ENCODE measurements around the gene MRS2.
"Not testable (repeated sequence)": the region's sequence is repeated elsewhere in the genome, so short reads cannot be mapped to it uniquely, and the experiment has no call there.

The MRS2 gene

GRCh38 chr6:24414531-24414930, 11.8 kb downstream of the MRS2 start:
- not testable (repeated sequence) for H2BK12ac ChIP-seq (ENCODE audit: low read length in 2 of 2); H3K27ac ChIP-seq (ENCODE audit: low read length, poor library complexity, severe bottlenecking); H3K9ac ChIP-seq (ENCODE audit: low read length); H3K4me1 ChIP-seq (ENCODE audit: control insufficient read depth, insufficient read depth, low read depth, low read length); H3K23ac ChIP-seq (ENCODE audit: low read length in 2 of 2); H3K4me2 ChIP-seq (ENCODE audit: low read length, poor library complexity, severe bottlenecking); H3K14ac ChIP-seq (ENCODE audit: low read length in 2 of 2); H3K9me3 ChIP-seq (ENCODE audit: control insufficient read depth, low read length); H2BK5ac ChIP-seq (ENCODE audit: low read depth, low read length, poor library complexity, severe bottlenecking); H2AK5ac ChIP-seq (ENCODE audit: low read length, severe bottlenecking); H2AFZ ChIP-seq (ENCODE audit: low read depth, low read length); H3K4me3 ChIP-seq (ENCODE audit: insufficient read depth in 1 of 2, low read depth in 1 of 2, low read length in 2 of 2); DNase-seq; H4K91ac ChIP-seq (ENCODE audit: low read length); H2BK15ac ChIP-seq (ENCODE audit: low read depth, poor library complexity, severe bottlenecking); H4K8ac ChIP-seq (ENCODE audit: low read length); H3K79me1 ChIP-seq (replicated peaks; ENCODE audit: low read length, poor library complexity, severe bottlenecking); H3K27me3 ChIP-seq (ENCODE audit: control insufficient read depth in 1 of 2, insufficient read depth in 1 of 2, low read length in 2 of 2); H3K18ac ChIP-seq (ENCODE audit: low read depth in 1 of 2, low read length in 2 of 2); H3K4ac ChIP-seq (ENCODE audit: low read depth in 1 of 2, low read length in 2 of 2); H2BK120ac ChIP-seq (ENCODE audit: low read depth, low read length)
- peaks cover 27 to 84% of the 10 kb centered on the region in 2 experiments for H3K36me3 ChIP-seq (ENCODE audit: control insufficient read depth in 1 of 2, insufficient read depth in 2 of 2, low read depth in 1 of 2, low read length in 2 of 2)
- 97% methylated on average over 9 of the region's 15 CpGs for WGBS

GRCh38 chr6:24415753-24416152, 13.0 kb downstream of the MRS2 start:
- H2BK120ac ChIP-seq (ENCODE audit: low read depth, low read length): no peak overlapping the region
- peaks cover 5% of the 10 kb centered on the region for H3K4me1 ChIP-seq (ENCODE audit: control insufficient read depth, insufficient read depth, low read depth, low read length)
- no peak overlapping the region for H2BK15ac ChIP-seq (ENCODE audit: low read depth, poor library complexity, severe bottlenecking)
- H3K14ac ChIP-seq (ENCODE audit: low read length in 2 of 2): no peak overlapping the region
- H3K18ac ChIP-seq (ENCODE audit: low read depth in 1 of 2, low read length in 2 of 2): no peak overlapping the region
- no peak overlapping the region for H3K4me2 ChIP-seq (ENCODE audit: low read length, poor library complexity, severe bottlenecking)
- H3K9ac ChIP-seq (ENCODE audit: low read length): no peak overlapping the region
- peaks cover 37 to 85% of the 10 kb centered on the region in 2 experiments for H3K36me3 ChIP-seq (ENCODE audit: control insufficient read depth in 1 of 2, insufficient read depth in 2 of 2, low read depth in 1 of 2, low read length in 2 of 2)
- H2BK5ac ChIP-seq (ENCODE audit: low read depth, low read length, poor library complexity, severe bottlenecking): no peak overlapping the region
- no peak overlapping the region for H3K23ac ChIP-seq (ENCODE audit: low read length in 2 of 2)
- no peak overlapping the region for H4K91ac ChIP-seq (ENCODE audit: low read length)
- 61% methylated on average over 2 of the region's 4 CpGs for WGBS
- DNase-seq: no peak
- H3K27me3 ChIP-seq (ENCODE audit: control insufficient read depth in 1 of 2, insufficient read depth in 1 of 2, low read length in 2 of 2): no peaks in the 10 kb centered on the region
- H3K27ac ChIP-seq (ENCODE audit: low read length, poor library complexity, severe bottlenecking): peak overlapping the region; percentile 54
- H3K79me1 ChIP-seq (replicated peaks; ENCODE audit: low read length, poor library complexity, severe bottlenecking): peaks cover 3% of the 10 kb centered on the region
- H2AFZ ChIP-seq (ENCODE audit: low read depth, low read length): no peak overlapping the region
- H3K9me3 ChIP-seq (ENCODE audit: control insufficient read depth, low read length): no peaks in the 10 kb centered on the region
- H4K8ac ChIP-seq (ENCODE audit: low read length): no peak overlapping the region
- H3K4me3 ChIP-seq (ENCODE audit: insufficient read depth in 1 of 2, low read depth in 1 of 2, low read length in 2 of 2): no peak overlapping the region
- H2BK12ac ChIP-seq (ENCODE audit: low read length in 2 of 2): no peak overlapping the region
- H3K4ac ChIP-seq (ENCODE audit: low read depth in 1 of 2, low read length in 2 of 2): no peak overlapping the region
- H2AK5ac ChIP-seq (ENCODE audit: low read length, severe bottlenecking): no peak overlapping the region

- Histone ChIP-seq H3K23ac (ENCODE audit: low read length in 2 of 2) (no peak overlapping the region), H2AFZ (ENCODE audit: low read depth, low read length) (no peak overlapping the region), H3K79me1 (replicated peaks; ENCODE audit: low read length, poor library complexity, severe bottlenecking) (peaks cover 9% of the 10 kb centered on the region), H2BK12ac (ENCODE audit: low read length in 2 of 2) (no peak overlapping the region), H3K9me3 (ENCODE audit: control insufficient read depth, low read length) (no peaks in the 10 kb centered on the region), H3K4me1 (ENCODE audit: control insufficient read depth, insufficient read depth, low read depth, low read length) (peaks cover 3% of the 10 kb centered on the region), H3K18ac (ENCODE audit: low read depth in 1 of 2, low read length in 2 of 2) (no peak overlapping the region), H3K9ac (ENCODE audit: low read length) (no peak overlapping the region), H3K4me2 (ENCODE audit: low read length, poor library complexity, severe bottlenecking) (no peak overlapping the region), H3K14ac (ENCODE audit: low read length in 2 of 2) (no peak overlapping the region), H4K8ac (ENCODE audit: low read length) (no peak overlapping the region), H2BK5ac (ENCODE audit: low read depth, low read length, poor library complexity, severe bottlenecking) (no peak overlapping the region), H2AK5ac (ENCODE audit: low read length, severe bottlenecking) (no peak overlapping the region), H3K36me3 (ENCODE audit: control insufficient read depth in 1 of 2, insufficient read depth in 2 of 2, low read depth in 1 of 2, low read length in 2 of 2) (peaks cover 34 to 98% of the 10 kb centered on the region in 2 experiments), H3K27me3 (ENCODE audit: control insufficient read depth in 1 of 2, insufficient read depth in 1 of 2, low read length in 2 of 2) (no peaks in the 10 kb centered on the region), H3K27ac (ENCODE audit: low read length, poor library complexity, severe bottlenecking) (peak overlapping the region; percentile 53), H2BK120ac (ENCODE audit: low read depth, low read length) (no peak overlapping the region), H4K91ac (ENCODE audit: low read length) (no peak overlapping the region), H2BK15ac (ENCODE audit: low read depth, poor library complexity, severe bottlenecking) (no peak overlapping the region), H3K4me3 (ENCODE audit: insufficient read depth in 1 of 2, low read depth in 1 of 2, low read length in 2 of 2) (no peak overlapping the region), H3K4ac (ENCODE audit: low read depth in 1 of 2, low read length in 2 of 2) (no peak overlapping the region)
- DNase-seq: no peak
Observed at GRCh38 chr6:24419526-24419925, 16.8 kb downstream of the MRS2 start.

- no peak overlapping the region for H3K14ac ChIP-seq (ENCODE audit: low read length in 2 of 2)
- peaks cover 5% of the 10 kb centered on the region for H3K4me1 ChIP-seq (ENCODE audit: control insufficient read depth, insufficient read depth, low read depth, low read length)
- no peak overlapping the region for H3K9ac ChIP-seq (ENCODE audit: low read length)
- H3K4ac ChIP-seq (ENCODE audit: low read depth in 1 of 2, low read length in 2 of 2): no peak overlapping the region
- peaks cover 7% of the 10 kb centered on the region for H3K79me1 ChIP-seq (replicated peaks; ENCODE audit: low read length, poor library complexity, severe bottlenecking)
- no peaks in the 10 kb centered on the region for H3K27me3 ChIP-seq (ENCODE audit: control insufficient read depth in 1 of 2, insufficient read depth in 1 of 2, low read length in 2 of 2)
- no peak overlapping the region for H4K91ac ChIP-seq (ENCODE audit: low read length)
- peaks cover 21 to 69% of the 10 kb centered on the region in 2 experiments for H3K36me3 ChIP-seq (ENCODE audit: control insufficient read depth in 1 of 2, insufficient read depth in 2 of 2, low read depth in 1 of 2, low read length in 2 of 2)
- H2BK12ac ChIP-seq (ENCODE audit: low read length in 2 of 2): no peak overlapping the region
- no peak overlapping the region for H3K18ac ChIP-seq (ENCODE audit: low read depth in 1 of 2, low read length in 2 of 2)
- no peak overlapping the region for H2BK5ac ChIP-seq (ENCODE audit: low read depth, low read length, poor library complexity, severe bottlenecking)
- WGBS: no CpG with 5 or more reads among the region's 2 CpGs
- H3K9me3 ChIP-seq (ENCODE audit: control insufficient read depth, low read length): no peaks in the 10 kb centered on the region
- H2AFZ ChIP-seq (ENCODE audit: low read depth, low read length): no peak overlapping the region
- no peak overlapping the region for H3K4me3 ChIP-seq (ENCODE audit: insufficient read depth in 1 of 2, low read depth in 1 of 2, low read length in 2 of 2)
- H2AK5ac ChIP-seq (ENCODE audit: low read length, severe bottlenecking): no peak overlapping the region
- no peak overlapping the region for H3K4me2 ChIP-seq (ENCODE audit: low read length, poor library complexity, severe bottlenecking)
- no peak overlapping the region for H2BK120ac ChIP-seq (ENCODE audit: low read depth, low read length)
- no peak for DNase-seq
- no peak overlapping the region for H2BK15ac ChIP-seq (ENCODE audit: low read depth, poor library complexity, severe bottlenecking)
- H4K8ac ChIP-seq (ENCODE audit: low read length): no peak overlapping the region
- no peak overlapping the region for H3K27ac ChIP-seq (ENCODE audit: low read length, poor library complexity, severe bottlenecking)
- H3K23ac ChIP-seq (ENCODE audit: low read length in 2 of 2): no peak overlapping the region
Observed at GRCh38 chr6:24425091-24425490, 22.4 kb downstream of the MRS2 start.

Data from mesenchymal stem cell (in vitro differentiated cells and primary cell).